GM06990 (cell line): ENCODE results near the gene ENO3.
A peak's percentile ranks its signal among the peaks of the same experiment; 100 is the strongest.
"Not testable (repeated sequence)": the region's sequence is repeated elsewhere in the genome, so short reads cannot be mapped to it uniquely, and the experiment has no call there.

ENCODE experiments used
- DNase-seq: peaks from one replicate; pipeline ENCODE4 v3.0.0-alpha.2; 2011; ENCODE audit not compliant: insufficient read length; ENCODE audit errors: extremely low read depth
- H3K27me3 ChIP-seq: replicated peaks from 2 replicates; pipeline ENCODE4 v1.6.0; 2011; ENCODE audit warnings: low read length; ENCODE audit not compliant: control insufficient read depth, insufficient read depth
- H3K36me3 ChIP-seq: 2 replicates; pipeline ENCODE4 v1.5.1; 2011; ENCODE audit warnings: low read length; ENCODE audit not compliant: control insufficient read depth, insufficient read depth
- H3K4me3 ChIP-seq: replicated peaks from 2 replicates; pipeline ENCODE4 v1.5.1; 2011; ENCODE audit warnings: low read depth, mild to moderate bottlenecking, control low read depth, low read length
- TF ChIP-seq, protein P1 (sequence below): IDR thresholded peaks from 2 replicates; pipeline ENCODE4 v1.5.1; 2011; ENCODE audit warnings: low read length, control low read depth, mild to moderate bottlenecking, inconsistent platforms; ENCODE audit not compliant: insufficient read depth, poor library complexity, severe bottlenecking

ENO3 gene

DNA sequence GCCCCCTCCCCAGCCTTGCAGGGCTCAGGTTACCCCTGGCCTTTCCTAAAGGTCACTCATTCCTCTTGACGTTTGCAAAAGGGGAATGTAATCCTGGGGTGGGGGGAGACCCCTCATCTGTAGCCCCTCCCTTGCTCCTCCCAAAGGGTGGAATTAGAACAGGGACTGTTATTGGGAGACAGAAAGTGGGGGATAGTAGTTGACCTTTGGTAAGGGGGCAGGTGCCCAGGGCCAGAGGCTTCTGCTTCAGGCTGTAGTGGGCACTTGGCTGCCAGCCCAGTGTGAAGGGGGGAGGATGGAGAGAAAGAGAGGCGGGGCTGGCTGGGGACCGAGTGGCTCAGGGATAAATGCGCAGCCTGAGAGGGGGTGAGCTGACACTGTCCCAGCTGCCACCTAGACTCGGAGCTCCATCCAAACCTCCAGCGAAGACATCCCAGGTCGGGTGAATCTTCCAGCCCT is at the start of gene ENO3:
ENO3 (plus strand) TSS at position 374 of the 459 bp plus-strand sequence. CDS start 711 bp downstream, outside the sequence.
- TF ChIP-seq, protein P1, sequence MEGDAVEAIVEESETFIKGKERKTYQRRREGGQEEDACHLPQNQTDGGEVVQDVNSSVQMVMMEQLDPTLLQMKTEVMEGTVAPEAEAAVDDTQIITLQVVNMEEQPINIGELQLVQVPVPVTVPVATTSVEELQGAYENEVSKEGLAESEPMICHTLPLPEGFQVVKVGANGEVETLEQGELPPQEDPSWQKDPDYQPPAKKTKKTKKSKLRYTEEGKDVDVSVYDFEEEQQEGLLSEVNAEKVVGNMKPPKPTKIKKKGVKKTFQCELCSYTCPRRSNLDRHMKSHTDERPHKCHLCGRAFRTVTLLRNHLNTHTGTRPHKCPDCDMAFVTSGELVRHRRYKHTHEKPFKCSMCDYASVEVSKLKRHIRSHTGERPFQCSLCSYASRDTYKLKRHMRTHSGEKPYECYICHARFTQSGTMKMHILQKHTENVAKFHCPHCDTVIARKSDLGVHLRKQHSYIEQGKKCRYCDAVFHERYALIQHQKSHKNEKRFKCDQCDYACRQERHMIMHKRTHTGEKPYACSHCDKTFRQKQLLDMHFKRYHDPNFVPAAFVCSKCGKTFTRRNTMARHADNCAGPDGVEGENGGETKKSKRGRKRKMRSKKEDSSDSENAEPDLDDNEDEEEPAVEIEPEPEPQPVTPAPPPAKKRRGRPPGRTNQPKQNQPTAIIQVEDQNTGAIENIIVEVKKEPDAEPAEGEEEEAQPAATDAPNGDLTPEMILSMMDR = no peak
- DNase-seq = no peak

DNA sequence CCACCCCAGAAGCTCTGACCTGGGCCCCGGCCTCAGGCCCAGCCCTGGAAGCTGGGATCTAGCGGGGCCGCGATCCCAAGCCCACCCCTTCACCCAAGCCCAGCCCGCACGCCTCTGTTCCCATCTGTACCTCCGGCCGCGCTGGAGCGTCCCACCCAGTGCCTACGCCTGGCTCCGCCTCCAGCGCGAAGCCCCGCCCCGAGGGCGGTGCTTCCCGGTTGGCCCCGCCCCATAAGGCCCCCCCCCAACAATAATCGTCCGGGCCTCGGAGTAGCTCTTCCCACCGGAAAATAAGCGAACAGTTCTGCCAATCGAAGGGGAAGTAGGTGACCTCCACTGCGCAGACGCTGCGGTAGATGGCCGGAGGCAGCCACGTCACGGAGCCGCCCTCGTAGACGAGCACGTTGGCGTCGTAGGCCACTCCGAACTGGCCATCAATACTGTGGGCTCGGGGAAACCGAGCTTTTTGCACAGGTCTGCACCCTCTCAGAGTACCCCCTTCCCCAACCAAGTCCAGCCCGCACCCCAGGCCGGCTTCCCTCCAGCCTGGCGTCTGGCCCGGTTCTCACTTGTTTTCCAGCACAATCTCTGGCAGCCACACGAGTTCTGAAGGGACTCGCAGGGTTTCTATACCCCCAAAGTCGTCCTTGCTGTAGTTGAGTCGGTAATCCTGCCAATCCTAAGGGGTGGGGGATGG is 49.1 kb upstream of the ENO3 start:
- peak; percentile 63 for DNase-seq
- no peak overlapping the region for H3K4me3 ChIP-seq
- no peaks in the 10 kb centered on the region for H3K27me3 ChIP-seq
- TF ChIP-seq, protein P1 = no peak
- peaks cover 2% of the 10 kb centered on the region; the same call in 1 of the 2 replicates for H3K36me3 ChIP-seq

More for the DNA sequence above, at the start of gene ENO3:
- Histone ChIP-seq H3K36me3 (peaks cover 12% of the 10 kb centered on the region), H3K4me3 (peak within 1 kb of the TSS; percentile 100), H3K27me3 (no peaks in the 10 kb centered on the region)

DNA sequence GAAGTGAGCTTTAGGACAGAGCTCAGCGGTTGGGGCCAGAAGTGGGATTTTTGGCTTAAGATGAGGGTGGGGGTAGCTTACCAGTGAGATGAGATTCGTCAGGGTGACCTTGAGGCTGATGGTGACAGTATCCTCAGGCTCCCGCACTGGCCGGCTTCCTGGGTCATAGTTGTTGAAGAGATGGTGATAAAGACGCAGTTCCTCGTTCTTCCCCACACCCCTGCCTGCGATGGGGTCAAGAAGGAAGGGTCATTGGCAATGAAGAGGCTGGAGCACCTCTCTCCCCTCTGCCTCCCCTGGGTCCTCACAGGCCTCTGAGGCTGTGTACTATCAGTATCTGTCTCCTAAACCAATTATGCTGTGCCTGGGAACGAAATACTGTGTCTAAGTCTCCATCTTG is 48.4 kb upstream of the ENO3 start:
- H3K4me3 ChIP-seq = no peak overlapping the region
- peaks cover 2% of the 10 kb centered on the region; the same call in 1 of the 2 replicates for H3K36me3 ChIP-seq
- no peak for DNase-seq
- no peaks in the 10 kb centered on the region for H3K27me3 ChIP-seq
- TF ChIP-seq, protein P1 = no peak

DNA sequence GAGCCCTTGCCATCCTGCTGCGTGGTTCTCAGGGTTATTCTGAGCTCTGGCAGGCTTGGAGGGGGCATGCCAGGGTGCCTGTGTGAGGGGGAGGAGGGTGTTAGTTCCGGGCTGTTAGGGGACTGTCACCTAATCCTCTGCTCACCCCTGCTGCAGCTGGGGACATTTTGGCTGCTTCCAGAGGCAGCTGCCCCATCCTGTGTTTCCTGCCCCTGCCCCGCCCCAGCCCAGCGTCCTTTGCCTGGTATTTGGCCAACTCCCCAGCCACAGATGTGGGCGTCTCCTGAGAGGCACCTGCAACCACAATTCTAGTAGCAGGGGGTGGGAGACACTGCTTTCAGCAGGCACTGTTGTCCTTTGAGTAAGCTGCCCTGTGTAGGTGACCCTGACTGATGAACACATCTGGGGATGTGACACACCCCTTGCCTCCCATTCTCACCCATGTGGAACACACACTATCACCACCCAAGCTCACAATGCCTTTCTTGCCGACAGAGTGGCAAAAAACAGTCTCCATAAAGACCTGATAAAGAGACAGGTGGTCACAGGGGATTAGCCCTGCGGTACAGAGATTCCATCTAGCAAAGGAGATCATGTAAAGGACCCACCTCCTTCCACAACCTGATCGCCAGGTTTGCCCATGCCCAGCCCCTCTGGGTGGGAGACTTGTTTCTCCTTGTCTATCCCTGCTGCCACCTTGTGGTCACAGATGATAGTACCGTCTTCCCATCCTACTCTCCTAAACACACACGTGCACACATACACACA is 47.7 kb upstream of the ENO3 start, which contains the start of gene CHRNE:
CHRNE (minus strand) TSS at position 48 of the 768 bp plus-strand sequence; CDS start at position 13, 35 bp downstream.
- no peaks in the 10 kb centered on the region for H3K36me3 ChIP-seq
- TF ChIP-seq, protein P1 = peak; percentile 73
- no peaks in the 10 kb centered on the region for H3K27me3 ChIP-seq
- peak; percentile 56 for DNase-seq
- H3K4me3 ChIP-seq = no peak within 1 kb of the TSS

DNA sequence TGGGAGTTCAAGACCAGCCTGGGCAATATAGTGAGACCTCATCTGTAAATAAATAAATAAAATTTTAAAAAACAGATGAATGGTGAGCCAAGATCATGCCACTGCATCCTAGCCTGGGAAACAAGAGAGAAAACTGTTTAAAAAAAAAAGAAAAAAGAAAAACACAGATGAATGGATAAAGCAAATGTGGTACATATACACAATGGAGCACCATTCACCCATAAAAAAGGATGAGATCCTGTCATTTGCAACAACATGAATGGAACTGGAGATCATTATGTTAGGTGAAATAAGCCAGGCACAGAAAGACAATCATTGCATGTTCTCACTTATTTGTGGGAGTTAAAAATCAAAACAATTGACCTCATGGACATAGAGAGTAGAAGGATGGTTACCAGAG is 44.3 kb upstream of the ENO3 start:
- not testable (repeated sequence) for DNase-seq, H3K4me3 ChIP-seq

DNA sequence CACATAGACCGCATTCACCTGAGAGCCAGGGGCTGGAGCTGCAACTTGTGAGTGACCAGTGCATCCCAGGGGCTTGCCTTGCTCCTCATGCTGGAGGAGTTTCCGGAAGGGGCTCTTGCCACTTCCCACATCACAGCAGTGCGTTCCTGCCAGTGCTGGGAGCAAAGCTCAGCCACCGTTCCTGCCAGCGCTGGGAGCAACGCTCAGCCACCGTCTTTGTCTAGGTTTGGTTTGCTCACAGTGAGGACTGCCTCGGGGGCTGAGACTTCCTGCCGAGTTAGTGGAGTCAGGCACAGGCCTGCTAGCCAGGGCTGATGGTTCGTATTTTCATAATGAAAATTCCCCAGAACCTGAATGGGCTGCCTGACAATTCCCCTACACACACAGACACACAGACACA is 42.6 kb upstream of the ENO3 start:
- Histone ChIP-seq H3K4me3 (no peak overlapping the region), H3K36me3 (no peaks in the 10 kb centered on the region), H3K27me3 (no peaks in the 10 kb centered on the region)
- TF ChIP-seq, protein P1 = no peak
- DNase-seq = no peak

More for the DNA sequence above, 44.3 kb upstream of the ENO3 start:
- not testable (repeated sequence) for H3K27me3 ChIP-seq, H3K36me3 ChIP-seq
